ENCODE data around the gene TAF8.

TAF8 gene

DNA sequence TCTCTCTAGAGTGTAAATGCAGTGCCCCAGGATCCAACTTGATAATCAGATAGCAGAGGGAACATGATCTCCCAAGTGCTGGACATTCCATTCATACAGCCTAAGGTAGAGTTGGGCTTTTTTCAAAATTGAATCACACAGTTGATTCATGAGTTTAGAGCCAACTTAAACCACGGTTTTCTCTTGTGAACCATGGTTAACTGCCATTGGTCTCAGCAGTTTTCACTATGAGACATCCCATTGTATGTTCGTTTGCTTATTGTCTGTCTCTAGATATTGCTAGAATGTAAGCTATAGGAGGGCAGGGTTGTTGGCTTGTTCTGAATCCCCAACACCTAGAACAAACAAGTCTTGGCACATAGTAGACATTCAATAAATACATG, 37.2 kb upstream of the TAF8 start:
- Histone ChIP-seq H3K27me3 (replicated peaks; ENCODE audit: insufficient read depth, low read length) (no peaks in the 10 kb centered on the region), H3K4me1 (ENCODE audit: low read length) (peaks cover 12% of the 10 kb centered on the region), H3K36me3 (replicated peaks; ENCODE audit: insufficient read depth, low read length) (no peaks in the 10 kb centered on the region), H3K4me3 (ENCODE audit: low read length) (no peak overlapping the region), H4K20me1 (ENCODE audit: insufficient read depth, low read length) (no peaks in the 10 kb centered on the region), H3K79me2 (ENCODE audit: low read length) (no peaks in the 10 kb centered on the region), H3K27ac (ENCODE audit: low read length) (no peak overlapping the region), H3K9me3 (replicated peaks; ENCODE audit: insufficient read depth, low read length) (no peaks in the 10 kb centered on the region), H3F3A (ENCODE audit: insufficient read depth, low read length) (no peaks in the 10 kb centered on the region; the same call in 1 of the 2 replicates), H3K9me2 (replicated peaks; ENCODE audit: insufficient read depth, low read length) (no peaks in the 10 kb centered on the region), H3K4me2 (ENCODE audit: low read depth, low read length) (no peak overlapping the region), H2AFZ (ENCODE audit: low read length) (no peak overlapping the region), H3K9ac (ENCODE audit: low read length) (no peak overlapping the region)
- no peak for DNase-seq
- TF ChIP-seq EZH2phosphoT487 (IDR thresholded peaks at IDR 0.05; ENCODE audit: low read length) (no peak), EZH2 (optimal IDR thresholded peaks at IDR 0.05; ENCODE audit: low read depth, low read length) (no peak)
- TF ChIP-seq, protein P1, sequence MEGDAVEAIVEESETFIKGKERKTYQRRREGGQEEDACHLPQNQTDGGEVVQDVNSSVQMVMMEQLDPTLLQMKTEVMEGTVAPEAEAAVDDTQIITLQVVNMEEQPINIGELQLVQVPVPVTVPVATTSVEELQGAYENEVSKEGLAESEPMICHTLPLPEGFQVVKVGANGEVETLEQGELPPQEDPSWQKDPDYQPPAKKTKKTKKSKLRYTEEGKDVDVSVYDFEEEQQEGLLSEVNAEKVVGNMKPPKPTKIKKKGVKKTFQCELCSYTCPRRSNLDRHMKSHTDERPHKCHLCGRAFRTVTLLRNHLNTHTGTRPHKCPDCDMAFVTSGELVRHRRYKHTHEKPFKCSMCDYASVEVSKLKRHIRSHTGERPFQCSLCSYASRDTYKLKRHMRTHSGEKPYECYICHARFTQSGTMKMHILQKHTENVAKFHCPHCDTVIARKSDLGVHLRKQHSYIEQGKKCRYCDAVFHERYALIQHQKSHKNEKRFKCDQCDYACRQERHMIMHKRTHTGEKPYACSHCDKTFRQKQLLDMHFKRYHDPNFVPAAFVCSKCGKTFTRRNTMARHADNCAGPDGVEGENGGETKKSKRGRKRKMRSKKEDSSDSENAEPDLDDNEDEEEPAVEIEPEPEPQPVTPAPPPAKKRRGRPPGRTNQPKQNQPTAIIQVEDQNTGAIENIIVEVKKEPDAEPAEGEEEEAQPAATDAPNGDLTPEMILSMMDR (IDR thresholded peaks at IDR 0.05; ENCODE audit: low read length): no peak

DNA sequence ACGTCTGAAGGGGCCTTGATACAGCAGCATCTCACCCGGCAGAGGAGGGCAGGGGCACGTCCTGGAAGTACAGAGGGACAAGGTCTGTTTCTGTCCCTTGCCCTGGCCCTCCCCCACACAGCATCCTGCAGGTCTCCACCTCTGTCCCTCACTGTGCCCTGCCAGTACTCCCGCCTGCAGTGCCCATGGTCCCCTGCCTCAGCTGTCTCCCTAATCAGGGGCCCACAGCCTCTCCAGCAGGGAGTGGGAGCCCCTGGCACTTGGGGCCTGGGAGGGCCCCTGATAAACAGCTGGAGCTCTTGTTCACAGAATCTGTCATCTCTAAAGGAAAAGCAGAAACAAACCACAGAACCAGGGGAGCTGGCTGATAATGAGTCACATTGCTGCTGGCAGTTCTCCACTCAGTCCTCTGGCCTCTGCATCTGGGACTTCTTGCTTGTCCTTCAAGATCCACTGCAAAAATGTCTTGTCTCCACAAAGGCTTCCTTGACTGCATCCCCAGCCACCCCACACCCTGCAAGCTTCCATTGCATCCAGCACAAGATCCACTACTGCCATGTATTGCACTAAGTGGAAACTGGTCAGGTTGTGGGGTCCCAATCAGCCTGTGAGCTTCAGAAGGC, 33.2 kb upstream of the TAF8 start:
- Histone ChIP-seq H3K4me1 (ENCODE audit: low read length) (no peaks in the 10 kb centered on the region), H4K20me1 (ENCODE audit: insufficient read depth, low read length) (no peaks in the 10 kb centered on the region), H3K27ac (ENCODE audit: low read length) (no peak overlapping the region), H3K9me2 (replicated peaks; ENCODE audit: insufficient read depth, low read length) (no peaks in the 10 kb centered on the region), H3K9me3 (replicated peaks; ENCODE audit: insufficient read depth, low read length) (no peaks in the 10 kb centered on the region), H3K79me2 (ENCODE audit: low read length) (no peaks in the 10 kb centered on the region), H3K27me3 (replicated peaks; ENCODE audit: insufficient read depth, low read length) (no peaks in the 10 kb centered on the region), H3K4me2 (ENCODE audit: low read depth, low read length) (no peak overlapping the region), H3K36me3 (replicated peaks; ENCODE audit: insufficient read depth, low read length) (no peaks in the 10 kb centered on the region), H3K9ac (ENCODE audit: low read length) (no peak overlapping the region), H2AFZ (ENCODE audit: low read length) (no peak overlapping the region), H3F3A (ENCODE audit: insufficient read depth, low read length) (no peaks in the 10 kb centered on the region), H3K4me3 (ENCODE audit: low read length) (no peak overlapping the region)
- no peak for DNase-seq
- TF ChIP-seq EZH2phosphoT487 (IDR thresholded peaks at IDR 0.05; ENCODE audit: low read length): no peak
- no peak for TF ChIP-seq EZH2 (optimal IDR thresholded peaks at IDR 0.05; ENCODE audit: low read depth, low read length)
- TF ChIP-seq, protein P1 (IDR thresholded peaks at IDR 0.05; ENCODE audit: low read length): no peak

DNA sequence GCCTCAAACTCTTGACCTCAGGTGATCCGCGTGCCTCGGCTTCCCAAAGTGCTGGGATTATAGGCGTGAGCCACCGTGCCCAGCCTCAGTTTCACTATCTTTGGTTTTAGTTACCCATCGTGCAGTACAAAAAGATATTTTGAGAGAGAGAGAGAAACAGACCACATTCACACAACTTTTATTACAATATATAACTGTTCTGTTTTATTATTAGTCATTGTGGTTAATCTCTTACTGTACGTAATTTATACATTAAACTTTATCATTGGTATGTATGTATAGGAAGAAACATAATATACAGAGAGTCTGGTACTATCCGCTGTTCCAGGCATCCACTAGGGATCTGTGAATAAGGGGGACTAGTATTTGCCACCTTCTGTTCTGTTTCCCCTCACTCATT, 29.4 kb upstream of the TAF8 start:
- Histone ChIP-seq H3K9me3 (replicated peaks; ENCODE audit: insufficient read depth, low read length) (no peaks in the 10 kb centered on the region), H3K9ac (ENCODE audit: low read length) (no peak overlapping the region), H3K4me2 (ENCODE audit: low read depth, low read length) (no peak overlapping the region), H3K79me2 (ENCODE audit: low read length) (no peaks in the 10 kb centered on the region), H4K20me1 (ENCODE audit: insufficient read depth, low read length) (no peaks in the 10 kb centered on the region), H3K27ac (ENCODE audit: low read length) (no peak overlapping the region), H3K4me3 (ENCODE audit: low read length) (no peak overlapping the region), H3K27me3 (replicated peaks; ENCODE audit: insufficient read depth, low read length) (no peaks in the 10 kb centered on the region), H2AFZ (ENCODE audit: low read length) (no peak overlapping the region), H3F3A (ENCODE audit: insufficient read depth, low read length) (no peaks in the 10 kb centered on the region), H3K9me2 (replicated peaks; ENCODE audit: insufficient read depth, low read length) (no peaks in the 10 kb centered on the region), H3K36me3 (replicated peaks; ENCODE audit: insufficient read depth, low read length) (no peaks in the 10 kb centered on the region), H3K4me1 (ENCODE audit: low read length) (no peaks in the 10 kb centered on the region)
- no peak for TF ChIP-seq EZH2 (optimal IDR thresholded peaks at IDR 0.05; ENCODE audit: low read depth, low read length)
- TF ChIP-seq, protein P1 (IDR thresholded peaks at IDR 0.05; ENCODE audit: low read length): no peak
- no peak for TF ChIP-seq EZH2phosphoT487 (IDR thresholded peaks at IDR 0.05; ENCODE audit: low read length)
- no peak for DNase-seq

Measured in MM.1S (cell line).